ENCODE data around the gene COA4.

GRCh38 chr11:73883856-73884255, 7.2 kb upstream of the COA4 start:
- TF ChIP-seq POLR2AphosphoS5 (IDR thresholded peaks at IDR 0.05) (no peak), POLR2A (IDR thresholded peaks at IDR 0.05) (no peak), CTCF (IDR thresholded peaks at IDR 0.05) (no peak)

Data from prostate gland (tissue), 2 donors.